HEK293 (cell line): ENCODE results near the gene NT5C2.

ENCODE experiments used
- ZNF175 ChIP-seq: fragments of 450-650 bp; formaldehyde crosslinking; IDR thresholded peaks from 2 replicates; pipeline ENCODE4 v1.5.1; 2016; ENCODE audit warnings: missing biosample characterization, missing genetic modification characterization
- TF ChIP-seq, protein P1 (sequence below): fragments of 450-650 bp; formaldehyde crosslinking; IDR thresholded peaks from 2 replicates; pipeline ENCODE4 v1.5.1; 2016; ENCODE audit warnings: missing biosample characterization, missing genetic modification characterization
- TF ChIP-seq, protein P2 (sequence below): fragments of 450-650 bp; formaldehyde crosslinking; IDR thresholded peaks from 2 replicates; pipeline ENCODE4 v1.5.1; 2016; ENCODE audit warnings: missing biosample characterization, missing genetic modification characterization

GRCh38 chr10:103225939-103226338 is 32.9 kb upstream of the NT5C2 start:
- TF ChIP-seq, protein P1, sequence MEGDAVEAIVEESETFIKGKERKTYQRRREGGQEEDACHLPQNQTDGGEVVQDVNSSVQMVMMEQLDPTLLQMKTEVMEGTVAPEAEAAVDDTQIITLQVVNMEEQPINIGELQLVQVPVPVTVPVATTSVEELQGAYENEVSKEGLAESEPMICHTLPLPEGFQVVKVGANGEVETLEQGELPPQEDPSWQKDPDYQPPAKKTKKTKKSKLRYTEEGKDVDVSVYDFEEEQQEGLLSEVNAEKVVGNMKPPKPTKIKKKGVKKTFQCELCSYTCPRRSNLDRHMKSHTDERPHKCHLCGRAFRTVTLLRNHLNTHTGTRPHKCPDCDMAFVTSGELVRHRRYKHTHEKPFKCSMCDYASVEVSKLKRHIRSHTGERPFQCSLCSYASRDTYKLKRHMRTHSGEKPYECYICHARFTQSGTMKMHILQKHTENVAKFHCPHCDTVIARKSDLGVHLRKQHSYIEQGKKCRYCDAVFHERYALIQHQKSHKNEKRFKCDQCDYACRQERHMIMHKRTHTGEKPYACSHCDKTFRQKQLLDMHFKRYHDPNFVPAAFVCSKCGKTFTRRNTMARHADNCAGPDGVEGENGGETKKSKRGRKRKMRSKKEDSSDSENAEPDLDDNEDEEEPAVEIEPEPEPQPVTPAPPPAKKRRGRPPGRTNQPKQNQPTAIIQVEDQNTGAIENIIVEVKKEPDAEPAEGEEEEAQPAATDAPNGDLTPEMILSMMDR: no peak
- TF ChIP-seq, protein P2, sequence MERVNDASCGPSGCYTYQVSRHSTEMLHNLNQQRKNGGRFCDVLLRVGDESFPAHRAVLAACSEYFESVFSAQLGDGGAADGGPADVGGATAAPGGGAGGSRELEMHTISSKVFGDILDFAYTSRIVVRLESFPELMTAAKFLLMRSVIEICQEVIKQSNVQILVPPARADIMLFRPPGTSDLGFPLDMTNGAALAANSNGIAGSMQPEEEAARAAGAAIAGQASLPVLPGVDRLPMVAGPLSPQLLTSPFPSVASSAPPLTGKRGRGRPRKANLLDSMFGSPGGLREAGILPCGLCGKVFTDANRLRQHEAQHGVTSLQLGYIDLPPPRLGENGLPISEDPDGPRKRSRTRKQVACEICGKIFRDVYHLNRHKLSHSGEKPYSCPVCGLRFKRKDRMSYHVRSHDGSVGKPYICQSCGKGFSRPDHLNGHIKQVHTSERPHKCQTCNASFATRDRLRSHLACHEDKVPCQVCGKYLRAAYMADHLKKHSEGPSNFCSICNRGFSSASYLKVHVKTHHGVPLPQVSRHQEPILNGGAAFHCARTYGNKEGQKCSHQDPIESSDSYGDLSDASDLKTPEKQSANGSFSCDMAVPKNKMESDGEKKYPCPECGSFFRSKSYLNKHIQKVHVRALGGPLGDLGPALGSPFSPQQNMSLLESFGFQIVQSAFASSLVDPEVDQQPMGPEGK: no peak
- no peak for TF ChIP-seq ZNF175 (tag by site-specific recombination)
